Heart right ventricle (tissue), 16 donors: ENCODE data around the gene MCCC1. TPM values are rescaled to one million over a fixed set of nuclear protein-coding genes. Genes with fewer than 3 reads are reported as not detected.

Experiments used
- ATAC-seq, 8 donors: fragments of 200-7000 bp; cut with Tn5 transposase; one replicate each; pipeline ENCODE4 v1.9.1; 2020; ENCODE audit warnings: mild to moderate bottlenecking in 8 of 8, moderate library complexity in 8 of 8, moderate number of reproducible peaks in 1 of 8
- DNase-seq, 2 donors: peaks; one replicate each; pipeline ENCODE4 v3.0.0-alpha.2; 2020
- H3K27ac ChIP-seq, 10 donors: fragments of 200-600 bp; sonication (generic) in 2 of 10; one replicate each; pipeline versions ENCODE4 v1.5.0 to v1.8.0; 2020 to 2022; ENCODE audit warnings: mild to moderate bottlenecking in 3 of 10
- H3K27me3 ChIP-seq, 7 donors: fragments of 200-600 bp; one replicate each; pipeline ENCODE4 v1.8.0; 2021 to 2022; ENCODE audit warnings: mild to moderate bottlenecking in 2 of 7
- H3K36me3 ChIP-seq, 9 donors: fragments of 200-600 bp; sonication (generic) in 1 of 9; one replicate each; pipeline versions ENCODE4 v1.5.0 to v1.8.0; 2020 to 2022; ENCODE audit warnings: mild to moderate bottlenecking in 2 of 9
- H3K4me1 ChIP-seq, 9 donors: fragments of 200-600 bp; sonication (generic) in 1 of 9; one replicate each; pipeline versions ENCODE4 v1.5.0 to v1.8.0; 2020 to 2022; ENCODE audit warnings: mild to moderate bottlenecking in 4 of 9
- H3K4me3 ChIP-seq, 10 donors: fragments of 200-600 bp; sonication (generic) in 2 of 10; one replicate each; pipeline versions ENCODE4 v1.5.0 to v1.8.0; 2020 to 2022; ENCODE audit warnings: mild to moderate bottlenecking in 7 of 10, moderate library complexity in 2 of 10
- H3K9me3 ChIP-seq, 11 donors: fragments of 200-600 bp in 10 of 11; sonication (generic) in 2 of 11; one replicate each; pipeline versions ENCODE4 v1.5.0 to v1.8.0; 2013 to 2022; ENCODE audit warnings: mild to moderate bottlenecking in 2 of 11, control low read depth in 1 of 11, moderate library complexity in 1 of 11
- CTCF ChIP-seq, 9 donors: fragments of 200-600 bp; sonication (generic) in 2 of 9; IDR thresholded peaks; one replicate each; pipeline versions ENCODE4 v1.5.0 to v1.8.0; 2021 to 2022; ENCODE audit warnings: antibody characterized with exemption in 9 of 9, mild to moderate bottlenecking in 5 of 9, moderate library complexity in 1 of 9
- WGBS, 2 donors: extraction: QIAGEN DNeasy Blood & Tissue Kit; methylation state at CpG; one replicate each; pipeline ENCODE4 v1.1.7; 2013; ENCODE audit warnings: inconsistent platforms in 1 of 2; 5-methylcytosine and 5-hydroxymethylcytosine counted together
- intact Hi-C, 10 donors: fragments of 100-400 bp; cut with DNase I; formaldehyde crosslinking; loops; one replicate each; pipeline versions ENCODE4 v1.11.1 to v1.14.2; 2022
- polyA plus RNA-seq, 2 donors: library from polyadenylated mRNA; stranded (reverse); fragments of 200-250 nt; gene quantifications; one replicate each; pipeline ENCODE4 v1.2.3, GENCODE V29; 2013
- total RNA-seq, 10 donors: library from RNA; stranded (reverse); fragmentation: NEBNext Ultra II Directional in 3 of 10; extraction: Animal tissue kit (Norgen Biotek cat#: 25700) in 3 of 10; gene quantifications; one replicate each; pipeline versions ENCODE4 v1.2.1 to v1.2.4, GENCODE V29; 2021 to 2023
- donor health status: Arrhythmogenic right ventricular cardiomyopathy.
- donor health status: ischemic (EF 13 %, LVEDD 7.1; RV severe dilation, severe dysfunction).
- donor health status: healthy with polysubstance abuse.
- donor health status: DM: no; HTN: yes; CAD: no.
- donor health status: DM: no; HTN: no; CAD: no.
- donor health status: ischemic (EF 25% LVEDD 6.9; RV normal size, moderate dysfunction).
- donor health status: ischemic (EF 25% LVEDD 5.7; RV mildly dilated, moderate dysfunction).
- donor health status: healthy.
- donor health status: DM: yes; HTN: yes; CAD: no.
- donor health status: Ischemic cardiomyopathy.
- donor health status: ischemic (EF 35%, LVEDD 5.7; RV mildly dilated, moderate dysfunction).
- donor health status: nonischemic (EF 11% LVEDD 7.7; RV severe dilation, severe dysfunction).
- donor health status: DM: yes; HTN: yes; CAD: no.
- donor health status: PGD.
- donor health status: ischemic (EF 29% LVEDD 5.4; RV normal size, mild dysfunction).
- donor health status: nonischemic (EF 23%, LVEDD 6.1; RV moderate dilation, normal function).

MCCC1 gene
- total and polyA plus RNA-seq, 12 donors = 28.9 to 62.9 (median 46.0) TPM

GRCh38 chr3:183032880-183033555, 66.3 kb downstream of the MCCC1 start:
- H3K36me3 ChIP-seq = peaks cover 0 to 98% (median 37%) of the 10 kb centered on the region in 9 donors
- H3K27ac ChIP-seq = no peak overlapping the region
- H3K4me3 ChIP-seq = no peak overlapping the region
- no peaks in the 10 kb centered on the region for H3K27me3 ChIP-seq
- ATAC-seq = no peak
- 86 to 89% methylated on average over 6 of the region's 6 CpGs for WGBS, 2 donors
- DNase-seq = no peak
- H3K4me1 ChIP-seq = no peaks in the 10 kb centered on the region
- TF ChIP-seq CTCF (IDR thresholded peaks at IDR 0.05) = no peak
- intact Hi-C loops = no loop called here
- H3K9me3 ChIP-seq = peaks cover 0 to 8% (median 0%) of the 10 kb centered on the region in 11 donors

DNA sequence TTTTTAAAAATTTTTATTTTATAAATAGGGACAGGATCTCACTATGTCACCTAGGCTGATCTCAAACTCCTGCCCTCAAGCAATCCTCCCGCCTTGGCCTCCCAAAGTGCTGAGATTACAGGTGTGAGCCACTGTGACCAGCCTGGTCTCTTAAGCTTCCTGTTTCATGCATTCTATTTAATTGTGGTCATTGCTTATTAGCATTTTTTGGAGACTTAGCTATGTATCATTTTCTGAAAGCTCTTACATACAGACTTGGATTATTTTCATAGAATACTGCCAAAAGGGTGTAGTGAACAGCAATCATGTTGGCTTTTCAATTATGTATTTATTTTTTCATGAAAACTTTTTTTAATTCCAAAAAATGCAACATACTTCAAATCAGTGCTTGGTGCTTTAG, 67.5 kb downstream of the MCCC1 start:
- no peak overlapping the region for H3K4me3 ChIP-seq
- peaks cover 0 to 98% (median 31%) of the 10 kb centered on the region in 9 donors for H3K36me3 ChIP-seq
- ATAC-seq (no peak), DNase-seq (no peak)
- no peaks in the 10 kb centered on the region for H3K27me3 ChIP-seq
- TF ChIP-seq CTCF (IDR thresholded peaks at IDR 0.05) = no peak
- WGBS, 2 donors = 95 to 97% methylated on average over 1 of the region's 1 CpG
- H3K27ac ChIP-seq = no peak overlapping the region
- intact Hi-C loops = no loop called here
- H3K4me1 ChIP-seq = no peaks in the 10 kb centered on the region
- H3K9me3 ChIP-seq = peaks cover 0 to 10% (median 0%) of the 10 kb centered on the region in 11 donors

DNA sequence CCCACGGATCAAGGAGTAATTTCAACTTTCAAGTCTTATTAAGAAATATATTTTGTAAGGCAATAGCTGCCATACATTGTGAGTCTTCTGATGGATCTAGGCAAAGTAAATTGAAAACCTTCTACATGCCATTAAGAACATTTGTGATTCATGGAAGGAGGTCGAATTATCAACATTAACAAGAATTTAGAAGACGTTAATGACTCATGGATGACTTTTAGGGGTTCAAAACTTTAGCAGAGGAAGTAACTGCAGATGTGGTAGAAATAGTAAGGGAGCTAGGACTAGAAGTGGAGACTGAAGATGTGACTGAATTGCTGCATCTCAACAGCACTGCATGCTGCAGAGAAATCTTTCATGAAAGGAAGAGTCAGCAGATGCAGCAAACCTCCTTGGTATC, 70.9 kb downstream of the MCCC1 start:
- no peak for ATAC-seq
- intact Hi-C loops = no loop called here
- no peak for TF ChIP-seq CTCF (IDR thresholded peaks at IDR 0.05)
- WGBS, 2 donors = 95 to 97% methylated on average over 3 of the region's 3 CpGs
- Histone ChIP-seq H3K9me3 (peaks cover 0 to 10% (median 0%) of the 10 kb centered on the region in 11 donors), H3K27me3 (no peaks in the 10 kb centered on the region), H3K4me1 (no peaks in the 10 kb centered on the region), H3K4me3 (no peak overlapping the region), H3K27ac (no peak overlapping the region), H3K36me3 (peaks cover 0 to 92% (median 30%) of the 10 kb centered on the region in 9 donors)
- DNase-seq = no peak

DNA sequence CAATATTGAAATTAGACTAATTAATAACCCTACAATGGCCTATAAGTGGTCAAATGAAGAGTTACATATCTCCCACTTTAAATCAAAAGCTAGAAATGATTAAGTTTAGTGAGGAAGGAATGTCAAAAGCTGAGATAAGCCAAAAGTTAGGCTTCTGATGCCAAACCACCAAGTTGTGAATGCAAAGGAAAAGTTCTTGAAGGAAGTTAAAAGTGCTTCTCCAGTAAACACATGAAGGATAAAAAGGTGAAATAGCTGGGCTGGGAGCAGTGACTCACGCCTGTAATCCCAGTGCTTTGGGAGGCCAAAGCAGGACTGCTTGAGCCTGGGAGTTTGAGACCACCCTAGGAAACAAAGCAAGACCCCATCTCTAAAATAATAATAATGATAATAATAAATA, 72.0 kb downstream of the MCCC1 start:
- H3K27me3 ChIP-seq = no peaks in the 10 kb centered on the region
- DNase-seq (no peak), ATAC-seq (no peak)
- H3K36me3 ChIP-seq = peaks cover 0 to 90% (median 30%) of the 10 kb centered on the region in 9 donors
- H3K4me3 ChIP-seq = no peak overlapping the region
- 97 to 98% methylated on average over 1 of the region's 1 CpG for WGBS, 2 donors
- H3K4me1 ChIP-seq = no peaks in the 10 kb centered on the region
- intact Hi-C loops = no loop called here
- peaks cover 0 to 10% (median 0%) of the 10 kb centered on the region in 11 donors for H3K9me3 ChIP-seq
- no peak overlapping the region for H3K27ac ChIP-seq
- TF ChIP-seq CTCF (IDR thresholded peaks at IDR 0.05) = no peak
